SH-SY5Y (cell line): Measurements from ENCODE around the gene HMGXB3.

Experiments used
- GATA2 ChIP-seq: IDR thresholded peaks from 2 replicates; pipeline ENCODE4 v1.6.1; 2011; ENCODE audit warnings: mild to moderate bottlenecking, low read depth, low read length
- GATA3 ChIP-seq: IDR thresholded peaks from 2 replicates; pipeline ENCODE4 v1.6.1; 2011; ENCODE audit warnings: low read depth, mild to moderate bottlenecking, low read length, moderate library complexity

DNA sequence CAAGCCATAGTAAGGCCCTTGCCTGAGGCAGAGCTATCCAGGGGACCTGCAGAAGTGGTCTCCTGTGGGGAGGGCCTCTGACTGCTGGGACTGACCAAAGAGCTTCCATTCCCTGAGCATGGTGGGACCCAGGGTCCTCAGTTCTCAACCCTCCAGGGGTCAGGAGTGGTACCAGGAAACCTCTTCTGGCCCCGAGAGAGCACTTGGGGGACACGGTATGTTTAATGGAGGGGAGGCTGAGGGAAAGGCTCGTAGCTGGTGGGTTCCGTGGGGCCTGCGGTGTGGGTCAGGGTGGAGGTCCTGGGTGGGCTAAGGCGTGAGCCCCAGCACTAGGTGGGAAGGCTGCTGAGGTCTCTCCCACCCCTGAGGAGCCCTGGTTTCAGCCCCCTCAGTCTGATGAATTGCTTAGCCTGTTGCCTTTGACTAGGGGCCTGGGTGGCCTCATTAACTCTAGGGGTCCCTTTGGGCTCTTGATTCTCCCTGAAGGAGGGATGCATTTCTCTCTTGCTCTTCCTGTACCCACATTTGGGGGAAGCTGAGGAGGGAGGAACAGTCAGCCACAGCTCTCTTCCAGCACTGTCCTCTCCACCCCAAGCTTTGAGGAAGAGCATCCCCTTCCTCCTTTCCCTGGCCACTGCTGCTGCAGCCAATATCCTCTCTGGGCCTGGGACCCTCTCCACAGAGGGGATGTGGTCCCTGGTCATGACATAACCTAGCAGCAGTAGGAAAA lies 51.9 kb downstream of the HMGXB3 start:
- no peak for TF ChIP-seq GATA2
- no peak for TF ChIP-seq GATA3
